ENCODE results near the gene CERKL.

Gene CERKL

GRCh38 chr2:181526014-181526413 is 130.9 kb downstream of the CERKL start:
- TF ChIP-seq, protein P1, sequence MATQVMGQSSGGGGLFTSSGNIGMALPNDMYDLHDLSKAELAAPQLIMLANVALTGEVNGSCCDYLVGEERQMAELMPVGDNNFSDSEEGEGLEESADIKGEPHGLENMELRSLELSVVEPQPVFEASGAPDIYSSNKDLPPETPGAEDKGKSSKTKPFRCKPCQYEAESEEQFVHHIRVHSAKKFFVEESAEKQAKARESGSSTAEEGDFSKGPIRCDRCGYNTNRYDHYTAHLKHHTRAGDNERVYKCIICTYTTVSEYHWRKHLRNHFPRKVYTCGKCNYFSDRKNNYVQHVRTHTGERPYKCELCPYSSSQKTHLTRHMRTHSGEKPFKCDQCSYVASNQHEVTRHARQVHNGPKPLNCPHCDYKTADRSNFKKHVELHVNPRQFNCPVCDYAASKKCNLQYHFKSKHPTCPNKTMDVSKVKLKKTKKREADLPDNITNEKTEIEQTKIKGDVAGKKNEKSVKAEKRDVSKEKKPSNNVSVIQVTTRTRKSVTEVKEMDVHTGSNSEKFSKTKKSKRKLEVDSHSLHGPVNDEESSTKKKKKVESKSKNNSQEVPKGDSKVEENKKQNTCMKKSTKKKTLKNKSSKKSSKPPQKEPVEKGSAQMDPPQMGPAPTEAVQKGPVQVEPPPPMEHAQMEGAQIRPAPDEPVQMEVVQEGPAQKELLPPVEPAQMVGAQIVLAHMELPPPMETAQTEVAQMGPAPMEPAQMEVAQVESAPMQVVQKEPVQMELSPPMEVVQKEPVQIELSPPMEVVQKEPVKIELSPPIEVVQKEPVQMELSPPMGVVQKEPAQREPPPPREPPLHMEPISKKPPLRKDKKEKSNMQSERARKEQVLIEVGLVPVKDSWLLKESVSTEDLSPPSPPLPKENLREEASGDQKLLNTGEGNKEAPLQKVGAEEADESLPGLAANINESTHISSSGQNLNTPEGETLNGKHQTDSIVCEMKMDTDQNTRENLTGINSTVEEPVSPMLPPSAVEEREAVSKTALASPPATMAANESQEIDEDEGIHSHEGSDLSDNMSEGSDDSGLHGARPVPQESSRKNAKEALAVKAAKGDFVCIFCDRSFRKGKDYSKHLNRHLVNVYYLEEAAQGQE (IDR thresholded peaks at IDR 0.05; ENCODE audit: insufficient read depth in 1 of 2, low read depth in 2 of 2, low read length in 2 of 2), result no peak
- TF ChIP-seq TAF1 (IDR thresholded peaks at IDR 0.05; ENCODE audit: borderline replicate concordance, insufficient read depth, low read length) (no peak), FOXP2 (optimal IDR thresholded peaks at IDR 0.05; ENCODE audit: borderline replicate concordance, extremely low read depth, extremely low read length, insufficient read depth) (no peak), POLR2AphosphoS5 (IDR thresholded peaks at IDR 0.05; ENCODE audit: low read depth, low read length) (no peak), SIN3A (IDR thresholded peaks at IDR 0.05; ENCODE audit: borderline replicate concordance, insufficient read depth, low read length) (no peak)

DNA sequence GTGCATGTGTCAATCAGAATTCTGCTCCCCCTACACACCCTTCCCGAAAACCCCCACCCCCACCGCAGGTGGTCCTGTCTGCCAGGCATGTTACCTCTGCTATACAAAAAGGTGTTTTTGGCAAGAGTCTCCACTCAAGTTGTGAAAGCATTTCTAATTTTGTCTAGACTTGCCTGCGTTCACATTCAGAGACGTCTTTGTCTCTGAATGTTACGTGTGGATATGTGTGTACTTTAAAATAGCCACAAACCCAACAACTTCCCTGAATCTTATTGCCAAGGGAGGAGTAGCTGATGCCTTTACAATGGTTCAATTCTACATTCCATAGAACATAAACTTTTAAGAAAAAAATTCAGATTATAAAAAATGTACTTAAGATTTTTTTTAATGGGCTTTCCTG is 133.1 kb downstream of the CERKL start:
- TF ChIP-seq POLR2AphosphoS5 (IDR thresholded peaks at IDR 0.05; ENCODE audit: low read depth, low read length) (no peak), TAF1 (IDR thresholded peaks at IDR 0.05; ENCODE audit: borderline replicate concordance, insufficient read depth, low read length) (no peak), SIN3A (IDR thresholded peaks at IDR 0.05; ENCODE audit: borderline replicate concordance, insufficient read depth, low read length) (no peak), FOXP2 (optimal IDR thresholded peaks at IDR 0.05; ENCODE audit: borderline replicate concordance, extremely low read depth, extremely low read length, insufficient read depth) (no peak)
- TF ChIP-seq, protein P1 (IDR thresholded peaks at IDR 0.05; ENCODE audit: insufficient read depth in 1 of 2, low read depth in 2 of 2, low read length in 2 of 2), result no peak

DNA sequence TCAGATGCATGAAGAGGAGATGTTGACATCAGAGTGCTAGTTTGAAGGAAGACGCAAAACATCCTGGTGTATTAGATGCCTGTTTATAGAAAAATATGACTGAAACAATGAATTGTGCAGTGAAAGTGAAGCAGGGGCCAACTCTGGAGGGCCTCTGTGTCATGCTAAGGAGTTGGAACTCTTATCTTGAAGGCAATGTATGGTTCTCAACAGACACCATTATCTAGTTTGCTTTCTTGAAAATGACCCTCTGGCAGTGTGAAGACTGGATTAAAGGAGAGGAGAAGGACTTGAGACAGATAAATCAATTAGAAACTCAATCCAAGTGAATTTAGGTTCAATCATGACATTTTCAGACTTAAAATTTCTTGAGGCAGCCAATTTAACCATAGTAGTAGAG is 136.7 kb downstream of the CERKL start:
- TF ChIP-seq TAF1 (IDR thresholded peaks at IDR 0.05; ENCODE audit: borderline replicate concordance, insufficient read depth, low read length), result no peak
- no peak for TF ChIP-seq SIN3A (IDR thresholded peaks at IDR 0.05; ENCODE audit: borderline replicate concordance, insufficient read depth, low read length)
- no peak for TF ChIP-seq FOXP2 (optimal IDR thresholded peaks at IDR 0.05; ENCODE audit: borderline replicate concordance, extremely low read depth, extremely low read length, insufficient read depth)
- TF ChIP-seq, protein P1 (IDR thresholded peaks at IDR 0.05; ENCODE audit: insufficient read depth in 1 of 2, low read depth in 2 of 2, low read length in 2 of 2), result no peak
- TF ChIP-seq POLR2AphosphoS5 (IDR thresholded peaks at IDR 0.05; ENCODE audit: low read depth, low read length), result no peak

DNA sequence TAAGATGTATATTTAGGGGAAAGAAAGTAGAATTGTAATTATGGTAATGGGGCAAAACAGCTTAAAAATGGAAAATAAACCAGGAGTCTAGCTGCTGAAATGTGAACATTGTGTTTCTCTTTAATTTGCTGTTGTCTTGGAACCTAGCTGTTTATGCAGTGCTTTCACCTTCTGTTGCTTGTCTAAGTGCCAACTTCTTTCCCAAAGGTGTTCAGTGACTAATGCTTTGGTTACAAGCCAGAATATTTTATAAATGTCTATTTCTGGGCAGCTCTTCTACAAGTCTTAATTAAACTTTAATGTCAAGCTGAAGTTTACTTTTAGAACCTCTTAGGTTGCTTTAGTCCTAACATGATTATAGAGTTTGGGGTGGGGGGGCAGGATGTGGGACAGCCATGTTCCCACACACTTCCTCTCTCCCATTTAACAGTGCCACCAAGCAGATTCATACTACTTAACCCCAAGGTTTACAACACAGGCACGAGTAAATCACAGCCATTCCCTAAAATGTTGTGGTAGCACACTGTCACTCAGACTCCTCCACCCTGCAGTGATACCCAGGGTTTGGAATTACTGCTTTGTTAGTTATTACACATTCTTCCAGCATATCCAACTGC is 139.1 kb downstream of the CERKL start:
- TF ChIP-seq FOXP2 (optimal IDR thresholded peaks at IDR 0.05; ENCODE audit: borderline replicate concordance, extremely low read depth, extremely low read length, insufficient read depth) (no peak), POLR2AphosphoS5 (IDR thresholded peaks at IDR 0.05; ENCODE audit: low read depth, low read length) (no peak), TAF1 (IDR thresholded peaks at IDR 0.05; ENCODE audit: borderline replicate concordance, insufficient read depth, low read length) (no peak), SIN3A (IDR thresholded peaks at IDR 0.05; ENCODE audit: borderline replicate concordance, insufficient read depth, low read length) (no peak)
- TF ChIP-seq, protein P1 (IDR thresholded peaks at IDR 0.05; ENCODE audit: insufficient read depth in 1 of 2, low read depth in 2 of 2, low read length in 2 of 2), result no peak

All from PFSK-1 (cell line).